ENCODE measurements around the gene EVPL. TPM values are rescaled to one million over a fixed set of nuclear protein-coding genes. Genes with fewer than 3 reads are reported as not detected.

Gene EVPL
- total RNA-seq, 3 donors from 2014 or later (not counting 1 experiment from before 2014, with no cell fraction given), result 0.94 to 1.2 TPM; not detected in 1

DNA sequence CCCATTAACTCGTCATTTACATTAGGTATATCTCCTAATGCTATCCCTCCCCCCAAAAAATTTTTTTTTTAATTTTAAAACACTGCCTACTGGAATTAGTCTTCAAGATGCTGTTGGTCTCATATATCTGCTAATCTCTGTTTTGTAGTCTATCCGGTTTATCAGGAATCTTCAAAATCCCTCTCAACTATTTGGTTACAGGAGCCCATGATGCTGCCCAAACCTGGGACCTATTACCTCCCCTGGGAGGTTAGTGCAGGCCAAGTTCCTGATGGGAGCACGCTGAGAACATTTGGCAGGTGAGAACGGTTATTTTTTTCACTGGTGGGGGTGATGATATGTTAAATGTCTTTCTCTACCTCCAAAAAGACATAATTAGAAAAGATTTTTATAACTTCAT is 41.1 kb downstream of the EVPL start:
- H3K4me1 Mint-ChIP-seq, result peaks cover 0 to under 1% of the 10 kb centered on the region in 2 donors
- H3K27me3 Mint-ChIP-seq (ENCODE audit: low read depth in 2 of 2), result no peaks in the 10 kb centered on the region
- Histone ChIP-seq H3K4me1 (ENCODE audit: control insufficient read depth, insufficient read depth, low read length) (no peaks in the 10 kb centered on the region), H3K27me3 (ENCODE audit: control insufficient read depth, insufficient read depth, low read length) (no peaks in the 10 kb centered on the region), H3K9me3 (ENCODE audit: control insufficient read depth, insufficient read depth, low read length) (no peaks in the 10 kb centered on the region), H3K4me3 (ENCODE audit: low read length) (no peak overlapping the region), H3K36me3 (ENCODE audit: control insufficient read depth, insufficient read depth, low read length) (no peaks in the 10 kb centered on the region), H3K27ac (ENCODE audit: low read length) (no peak overlapping the region)
- TF ChIP-seq, protein P1, sequence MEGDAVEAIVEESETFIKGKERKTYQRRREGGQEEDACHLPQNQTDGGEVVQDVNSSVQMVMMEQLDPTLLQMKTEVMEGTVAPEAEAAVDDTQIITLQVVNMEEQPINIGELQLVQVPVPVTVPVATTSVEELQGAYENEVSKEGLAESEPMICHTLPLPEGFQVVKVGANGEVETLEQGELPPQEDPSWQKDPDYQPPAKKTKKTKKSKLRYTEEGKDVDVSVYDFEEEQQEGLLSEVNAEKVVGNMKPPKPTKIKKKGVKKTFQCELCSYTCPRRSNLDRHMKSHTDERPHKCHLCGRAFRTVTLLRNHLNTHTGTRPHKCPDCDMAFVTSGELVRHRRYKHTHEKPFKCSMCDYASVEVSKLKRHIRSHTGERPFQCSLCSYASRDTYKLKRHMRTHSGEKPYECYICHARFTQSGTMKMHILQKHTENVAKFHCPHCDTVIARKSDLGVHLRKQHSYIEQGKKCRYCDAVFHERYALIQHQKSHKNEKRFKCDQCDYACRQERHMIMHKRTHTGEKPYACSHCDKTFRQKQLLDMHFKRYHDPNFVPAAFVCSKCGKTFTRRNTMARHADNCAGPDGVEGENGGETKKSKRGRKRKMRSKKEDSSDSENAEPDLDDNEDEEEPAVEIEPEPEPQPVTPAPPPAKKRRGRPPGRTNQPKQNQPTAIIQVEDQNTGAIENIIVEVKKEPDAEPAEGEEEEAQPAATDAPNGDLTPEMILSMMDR (IDR thresholded peaks at IDR 0.05), result no peak
- intact Hi-C loops (cut with micrococcal nuclease), result no loop called here
- H3K9me3 Mint-ChIP-seq, result no peaks in the 10 kb centered on the region
- no peaks in the 10 kb centered on the region for H3K36me3 Mint-ChIP-seq
- DNase-seq (no peak), ATAC-seq (no peak)
- 100% methylated on average over 1 of the region's 4 CpGs for WGBS (ENCODE audit: insufficient coverage)
- H3K27ac Mint-ChIP-seq, result no peak overlapping the region
- no peak overlapping the region for H3K4me3 Mint-ChIP-seq

DNA sequence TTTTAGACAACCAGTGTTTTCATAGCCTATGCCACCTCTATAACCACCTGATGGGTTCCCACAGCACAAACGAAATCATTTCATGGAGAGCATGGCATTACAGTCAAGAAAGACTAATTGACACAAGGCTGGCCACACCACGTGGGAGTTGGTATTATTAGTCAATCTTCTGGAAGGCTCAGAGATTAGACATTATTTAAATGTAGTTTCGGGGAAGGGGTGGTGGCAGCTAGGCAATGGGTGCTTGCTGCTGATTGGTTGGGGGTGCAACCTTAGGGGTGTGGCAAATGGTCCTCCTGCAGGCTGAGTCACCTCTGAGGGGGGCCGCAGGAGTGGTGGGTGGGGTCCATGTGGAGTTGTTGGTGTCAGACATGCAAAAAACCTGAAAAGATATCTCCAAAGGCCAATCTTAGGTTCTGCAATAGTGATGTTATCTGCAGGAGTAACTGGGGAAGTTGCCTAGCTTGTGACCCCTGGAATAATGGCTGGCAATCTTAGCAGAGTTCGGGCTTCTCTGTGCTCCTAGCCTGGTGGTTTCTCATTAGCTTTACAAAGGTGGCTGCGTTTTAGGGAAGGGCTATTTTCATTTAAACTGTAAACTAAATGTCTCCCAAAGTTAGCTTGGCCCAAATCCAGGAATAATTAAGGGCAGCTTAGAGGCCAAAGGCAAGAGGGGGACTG is 43.5 kb downstream of the EVPL start:
- Histone ChIP-seq H3K27me3 (ENCODE audit: control insufficient read depth, insufficient read depth, low read length) (no peaks in the 10 kb centered on the region), H3K27ac (ENCODE audit: low read length) (no peak overlapping the region), H3K9me3 (ENCODE audit: control insufficient read depth, insufficient read depth, low read length) (no peaks in the 10 kb centered on the region), H3K4me3 (ENCODE audit: low read length) (no peak overlapping the region), H3K36me3 (ENCODE audit: control insufficient read depth, insufficient read depth, low read length) (no peaks in the 10 kb centered on the region), H3K4me1 (ENCODE audit: control insufficient read depth, insufficient read depth, low read length) (peaks cover 10% of the 10 kb centered on the region)
- H3K9me3 Mint-ChIP-seq, result no peaks in the 10 kb centered on the region
- intact Hi-C loops (cut with micrococcal nuclease), result no loop called here
- no peak overlapping the region for H3K27ac Mint-ChIP-seq
- TF ChIP-seq, protein P1 (IDR thresholded peaks at IDR 0.05), result no peak
- 89% methylated on average over 6 of the region's 6 CpGs for WGBS (ENCODE audit: insufficient coverage)
- H3K27me3 Mint-ChIP-seq (ENCODE audit: low read depth in 2 of 2), result no peaks in the 10 kb centered on the region
- no peaks in the 10 kb centered on the region for H3K36me3 Mint-ChIP-seq
- DNase-seq (no peak), ATAC-seq (peak in 1 of 3 donors; percentile 31)
- H3K4me3 Mint-ChIP-seq, result no peak overlapping the region
- H3K4me1 Mint-ChIP-seq, result peaks cover 13 to 15% of the 10 kb centered on the region in 2 donors

DNA sequence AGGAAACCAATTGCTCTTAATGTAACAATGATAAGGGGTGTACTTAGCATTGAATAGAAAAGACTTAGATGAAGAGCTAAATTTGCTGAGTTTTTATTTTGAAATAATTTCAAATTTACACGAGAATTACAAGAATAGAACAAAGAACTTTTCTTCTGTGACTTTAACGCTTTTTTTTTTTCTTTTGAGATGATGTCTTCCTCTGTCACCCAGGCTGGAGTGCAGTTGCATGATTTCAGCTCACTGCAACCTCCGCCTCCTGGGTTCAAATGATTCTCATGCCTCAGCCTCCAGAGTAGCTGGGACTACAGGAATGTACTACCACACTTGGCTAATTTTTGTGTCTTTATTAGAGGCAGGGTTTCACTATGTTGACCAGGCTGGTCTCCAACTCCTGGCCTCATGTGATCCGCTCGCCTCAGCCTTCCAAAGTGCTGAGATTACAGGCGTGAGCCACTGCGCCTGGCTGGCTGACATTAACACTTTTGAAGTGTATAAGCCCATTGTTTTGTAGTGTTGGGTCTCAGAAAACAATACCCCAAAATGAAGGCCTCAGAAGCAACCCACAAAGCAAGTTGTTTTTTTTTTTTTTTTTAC is 46.0 kb downstream of the EVPL start:
- Histone ChIP-seq H3K36me3 (ENCODE audit: control insufficient read depth, insufficient read depth, low read length) (peaks cover 2% of the 10 kb centered on the region), H3K9me3 (ENCODE audit: control insufficient read depth, insufficient read depth, low read length) (no peaks in the 10 kb centered on the region), H3K4me3 (ENCODE audit: low read length) (no peak overlapping the region), H3K4me1 (ENCODE audit: control insufficient read depth, insufficient read depth, low read length) (peaks cover 19% of the 10 kb centered on the region), H3K27me3 (ENCODE audit: control insufficient read depth, insufficient read depth, low read length) (no peaks in the 10 kb centered on the region), H3K27ac (ENCODE audit: low read length) (no peak overlapping the region)
- whole genome bisulfite sequencing (ENCODE audit: insufficient coverage), result 98% methylated on average over 7 of the region's 7 CpGs
- no peak for ATAC-seq
- Mint-ChIP-seq H3K27ac (peak overlapping the region; percentile 99 to 100), H3K4me3 (peak overlapping the region; percentile 74), H3K4me1 (peaks cover 23 to 32% of the 10 kb centered on the region in 2 donors), H3K36me3 (no peaks in the 10 kb centered on the region), H3K27me3 (ENCODE audit: low read depth in 2 of 2) (no peaks in the 10 kb centered on the region), H3K9me3 (no peaks in the 10 kb centered on the region)
- TF ChIP-seq, protein P1 (IDR thresholded peaks at IDR 0.05), result no peak
- DNase-seq, result no peak
- intact Hi-C loops (cut with micrococcal nuclease), result no loop called here

Data from natural killer cell (primary cell).